MM.1S (cell line): Measurements from ENCODE around the gene FLRT2.
A peak's percentile ranks its signal among the peaks of the same experiment; 100 is the strongest.

Experiments used
- DNase-seq: peaks from one replicate; pipeline ENCODE4 v3.0.0-alpha.2; 2015
- H2AFZ ChIP-seq: fragments of 300-600 bp; sonication (generic); 2 replicates; pipeline ENCODE4 v1.6.0; 2016; ENCODE audit warnings: antibody characterized with exemption, low read length
- H3F3A ChIP-seq: fragments of 300-600 bp; sonication (generic); 2 replicates; pipeline ENCODE4 v1.6.1; 2016; ENCODE audit warnings: mild to moderate bottlenecking, antibody characterized with exemption, low read length, moderate library complexity, mixed read lengths; ENCODE audit not compliant: insufficient read depth
- H3K27ac ChIP-seq: fragments of 300-600 bp; sonication (generic); 2 replicates; pipeline ENCODE4 v1.5.1; 2016; ENCODE audit warnings: mild to moderate bottlenecking, low read length
- H3K27me3 ChIP-seq: fragments of 300-600 bp; sonication (generic); replicated peaks from 2 replicates; pipeline ENCODE4 v1.6.0; 2016; ENCODE audit warnings: low read length; ENCODE audit not compliant: insufficient read depth
- H3K36me3 ChIP-seq: fragments of 300-600 bp; sonication (generic); replicated peaks from 2 replicates; pipeline ENCODE4 v1.6.1; 2016; ENCODE audit warnings: mild to moderate bottlenecking, low read length, mixed read lengths; ENCODE audit not compliant: insufficient read depth
- H3K4me1 ChIP-seq: fragments of 300-600 bp; sonication (generic); 2 replicates; pipeline ENCODE4 v1.6.1; 2016; ENCODE audit warnings: low read length, mixed read lengths
- H3K4me2 ChIP-seq: fragments of 300-600 bp; sonication (generic); 2 replicates; pipeline ENCODE4 v1.6.0; 2016; ENCODE audit warnings: low read depth, low read length
- H3K4me3 ChIP-seq: fragments of 300-600 bp; sonication (generic); 2 replicates; pipeline ENCODE4 v1.5.1; 2016; ENCODE audit warnings: low read length, mixed read lengths
- H3K79me2 ChIP-seq: fragments of 300-600 bp; sonication (generic); 2 replicates; pipeline ENCODE4 v1.6.1; 2016; ENCODE audit warnings: mixed run types, low read length, mixed read lengths
- H3K9ac ChIP-seq: fragments of 300-600 bp; sonication (generic); 2 replicates; pipeline ENCODE4 v1.6.1; 2016; ENCODE audit warnings: low read length, mixed read lengths
- H3K9me2 ChIP-seq: fragments of 300-600 bp; sonication (generic); replicated peaks from 2 replicates; pipeline ENCODE4 v1.6.1; 2016; ENCODE audit warnings: mild to moderate bottlenecking, low read length, mixed read lengths; ENCODE audit not compliant: insufficient read depth
- H3K9me3 ChIP-seq: fragments of 300-600 bp; sonication (generic); replicated peaks from 2 replicates; pipeline ENCODE4 v1.6.1; 2016; ENCODE audit warnings: mild to moderate bottlenecking, low read length, mixed read lengths; ENCODE audit not compliant: insufficient read depth
- H4K20me1 ChIP-seq: fragments of 300-600 bp; sonication (generic); 2 replicates; pipeline ENCODE4 v1.6.1; 2016; ENCODE audit warnings: mild to moderate bottlenecking, low read length, moderate library complexity, mixed read lengths; ENCODE audit not compliant: insufficient read depth
- EZH2 ChIP-seq: fragments of 300-600 bp; sonication (generic); optimal IDR thresholded peaks from 2 replicates; pipeline ENCODE3; 2017; ENCODE audit warnings: low read depth, mild to moderate bottlenecking, antibody characterized with exemption, low read length, mixed read lengths
- EZH2phosphoT487 ChIP-seq: fragments of 300-600 bp; sonication (generic); IDR thresholded peaks from 2 replicates; pipeline ENCODE4 v1.6.1; 2018; ENCODE audit warnings: antibody characterized with exemption, low read length
- TF ChIP-seq, protein P1 (sequence below): fragments of 300-600 bp; sonication (generic); IDR thresholded peaks from 2 replicates; pipeline ENCODE4 v1.5.1; 2016; ENCODE audit warnings: antibody characterized with exemption, low read length, mixed read lengths

FLRT2 gene

DNA sequence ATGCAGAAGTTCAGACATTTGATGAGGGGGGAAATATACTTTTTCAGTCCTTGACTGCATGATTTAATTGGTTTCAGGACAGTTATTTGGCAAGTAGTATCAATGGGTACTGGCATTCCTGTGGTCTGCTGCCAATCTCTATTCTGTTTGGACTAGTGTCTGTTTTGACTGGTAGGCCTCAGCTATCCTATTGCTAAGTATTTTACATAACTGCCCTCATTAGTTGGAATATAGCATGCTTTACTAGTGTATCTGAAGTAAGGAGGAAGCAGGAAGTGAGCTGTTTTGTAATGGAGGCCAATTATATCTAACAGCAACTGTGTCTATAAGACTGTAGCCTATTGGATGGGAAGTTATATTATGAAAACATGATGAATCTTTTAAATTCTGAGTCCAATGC lies 104.3 kb downstream of the FLRT2 start:
- H3K27me3 ChIP-seq: no peaks in the 10 kb centered on the region
- peak; percentile 13 for DNase-seq
- no peak overlapping the region for H3K27ac ChIP-seq
- H3K9me3 ChIP-seq: no peaks in the 10 kb centered on the region
- H3K4me3 ChIP-seq: no peak overlapping the region
- TF ChIP-seq EZH2phosphoT487 (no peak), EZH2 (no peak)
- TF ChIP-seq, protein P1, sequence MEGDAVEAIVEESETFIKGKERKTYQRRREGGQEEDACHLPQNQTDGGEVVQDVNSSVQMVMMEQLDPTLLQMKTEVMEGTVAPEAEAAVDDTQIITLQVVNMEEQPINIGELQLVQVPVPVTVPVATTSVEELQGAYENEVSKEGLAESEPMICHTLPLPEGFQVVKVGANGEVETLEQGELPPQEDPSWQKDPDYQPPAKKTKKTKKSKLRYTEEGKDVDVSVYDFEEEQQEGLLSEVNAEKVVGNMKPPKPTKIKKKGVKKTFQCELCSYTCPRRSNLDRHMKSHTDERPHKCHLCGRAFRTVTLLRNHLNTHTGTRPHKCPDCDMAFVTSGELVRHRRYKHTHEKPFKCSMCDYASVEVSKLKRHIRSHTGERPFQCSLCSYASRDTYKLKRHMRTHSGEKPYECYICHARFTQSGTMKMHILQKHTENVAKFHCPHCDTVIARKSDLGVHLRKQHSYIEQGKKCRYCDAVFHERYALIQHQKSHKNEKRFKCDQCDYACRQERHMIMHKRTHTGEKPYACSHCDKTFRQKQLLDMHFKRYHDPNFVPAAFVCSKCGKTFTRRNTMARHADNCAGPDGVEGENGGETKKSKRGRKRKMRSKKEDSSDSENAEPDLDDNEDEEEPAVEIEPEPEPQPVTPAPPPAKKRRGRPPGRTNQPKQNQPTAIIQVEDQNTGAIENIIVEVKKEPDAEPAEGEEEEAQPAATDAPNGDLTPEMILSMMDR: no peak
- no peaks in the 10 kb centered on the region for H4K20me1 ChIP-seq
- H3K79me2 ChIP-seq: no peaks in the 10 kb centered on the region
- H2AFZ ChIP-seq: no peak overlapping the region
- H3K4me2 ChIP-seq: no peak overlapping the region
- H3K9me2 ChIP-seq: no peaks in the 10 kb centered on the region
- no peaks in the 10 kb centered on the region for H3K36me3 ChIP-seq
- no peaks in the 10 kb centered on the region for H3K4me1 ChIP-seq
- H3F3A ChIP-seq: no peaks in the 10 kb centered on the region
- no peak overlapping the region for H3K9ac ChIP-seq

DNA sequence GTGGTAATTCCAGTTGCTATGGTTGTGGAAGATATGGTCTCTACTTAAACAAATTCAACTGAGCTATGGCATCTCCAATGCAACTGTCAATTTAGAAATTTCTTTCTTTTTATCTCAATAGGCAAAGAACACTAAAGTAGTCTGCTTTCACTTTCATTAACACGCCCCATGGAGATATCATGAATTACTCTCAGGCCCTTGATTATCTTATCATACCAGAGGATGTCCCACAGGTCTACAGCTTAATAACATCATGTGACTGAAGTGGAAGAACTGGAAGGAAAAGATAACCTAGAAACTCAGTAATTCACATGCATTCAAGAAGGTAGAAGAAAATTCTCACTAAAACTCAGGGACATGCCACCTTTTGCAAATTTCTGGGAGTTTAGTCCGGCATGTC lies 114.3 kb downstream of the FLRT2 start:
- H3K4me3 ChIP-seq: no peak overlapping the region
- no peak for DNase-seq
- no peak overlapping the region for H3K27ac ChIP-seq
- H4K20me1 ChIP-seq: no peaks in the 10 kb centered on the region
- H2AFZ ChIP-seq: no peak overlapping the region
- no peak overlapping the region for H3K4me2 ChIP-seq
- H3K27me3 ChIP-seq: no peaks in the 10 kb centered on the region
- no peaks in the 10 kb centered on the region for H3K9me3 ChIP-seq
- no peaks in the 10 kb centered on the region for H3K4me1 ChIP-seq
- no peaks in the 10 kb centered on the region for H3K9me2 ChIP-seq
- H3K79me2 ChIP-seq: no peaks in the 10 kb centered on the region
- TF ChIP-seq EZH2phosphoT487 (no peak), EZH2 (no peak)
- TF ChIP-seq, protein P1: no peak
- no peaks in the 10 kb centered on the region for H3F3A ChIP-seq
- H3K9ac ChIP-seq: no peak overlapping the region
- H3K36me3 ChIP-seq: no peaks in the 10 kb centered on the region

DNA sequence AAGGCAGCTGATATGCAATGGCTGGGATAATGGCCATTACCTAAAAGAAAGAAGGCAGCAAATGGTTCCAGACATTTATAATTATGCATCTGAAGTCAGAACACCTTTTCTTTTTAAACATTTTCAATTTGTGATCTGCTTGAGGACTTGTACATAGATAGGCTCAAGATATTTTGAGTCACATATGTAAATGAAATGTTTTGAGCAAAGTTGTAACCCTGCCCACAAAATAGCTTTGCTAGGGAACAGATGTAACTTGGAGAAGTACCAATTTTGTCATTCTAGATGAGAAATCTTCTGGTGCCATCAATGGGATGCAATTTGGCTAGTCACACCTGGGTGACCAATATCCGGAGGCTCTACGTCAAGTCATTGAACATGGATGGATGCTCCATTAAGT lies 123.1 kb downstream of the FLRT2 start:
- Histone ChIP-seq H3K9me3 (no peaks in the 10 kb centered on the region), H3K27ac (no peak overlapping the region), H3K9me2 (no peaks in the 10 kb centered on the region), H3K9ac (no peak overlapping the region), H3K79me2 (no peaks in the 10 kb centered on the region), H2AFZ (no peak overlapping the region), H4K20me1 (no peaks in the 10 kb centered on the region), H3K4me1 (no peaks in the 10 kb centered on the region), H3K36me3 (no peaks in the 10 kb centered on the region), H3K4me3 (no peak overlapping the region), H3F3A (no peaks in the 10 kb centered on the region), H3K4me2 (no peak overlapping the region), H3K27me3 (no peaks in the 10 kb centered on the region)
- no peak for TF ChIP-seq EZH2phosphoT487
- no peak for DNase-seq

DNA sequence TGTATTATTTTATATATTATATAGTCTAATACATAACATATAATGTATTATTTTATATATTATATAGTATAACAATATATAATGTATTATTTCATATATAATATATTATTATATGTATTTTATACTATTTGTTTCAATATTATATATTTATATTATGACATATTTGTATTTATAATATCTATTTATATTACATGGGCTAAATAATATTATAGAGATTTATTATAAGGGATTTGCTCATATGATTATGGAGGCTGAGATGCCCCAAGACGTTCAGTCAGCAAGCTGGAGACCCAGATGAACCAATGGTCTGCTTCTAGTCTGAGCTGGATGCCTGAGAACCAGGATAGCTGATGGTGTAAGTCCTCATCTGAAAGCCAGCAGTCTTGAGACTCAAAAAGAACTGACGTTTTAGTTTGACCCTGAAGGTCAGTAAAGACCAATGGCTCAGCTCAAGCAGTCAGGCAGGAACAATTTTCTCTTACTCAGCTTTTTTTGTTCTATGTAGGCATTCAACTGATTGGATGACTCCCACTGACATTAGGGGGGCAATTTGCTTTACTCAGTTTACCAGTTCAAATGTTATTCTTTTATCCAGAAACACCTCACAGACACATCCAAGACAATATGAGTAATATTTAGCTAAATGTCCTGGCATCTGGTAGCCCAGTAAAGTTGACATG lies 130.4 kb downstream of the FLRT2 start:
- no peak overlapping the region for H3K4me2 ChIP-seq
- H3K27me3 ChIP-seq: no peaks in the 10 kb centered on the region
- no peak overlapping the region for H3K27ac ChIP-seq
- no peaks in the 10 kb centered on the region for H3K4me1 ChIP-seq
- H3K36me3 ChIP-seq: no peaks in the 10 kb centered on the region
- H2AFZ ChIP-seq: no peak overlapping the region
- H3K9ac ChIP-seq: no peak overlapping the region
- H3K79me2 ChIP-seq: no peaks in the 10 kb centered on the region
- no peaks in the 10 kb centered on the region for H4K20me1 ChIP-seq
- DNase-seq: no peak
- H3K4me3 ChIP-seq: no peak overlapping the region
- TF ChIP-seq EZH2phosphoT487: no peak
- TF ChIP-seq, protein P1: no peak
- TF ChIP-seq EZH2: no peak
- H3F3A ChIP-seq: no peaks in the 10 kb centered on the region
- no peaks in the 10 kb centered on the region for H3K9me2 ChIP-seq
- no peaks in the 10 kb centered on the region for H3K9me3 ChIP-seq
